GM21825 (cell line): ENCODE data around the gene GRAMD1C.
"Not testable (repeated sequence)": the region's sequence is repeated elsewhere in the genome, so short reads cannot be mapped to it uniquely, and the experiment has no call there.

Experiments
- ATAC-seq: cut with Tn5 transposase; IDR thresholded peaks from one replicate; pipeline ENCODE4 v1.9.1; 2021; ENCODE audit warnings: mild to moderate bottlenecking, moderate library complexity; ENCODE audit not compliant: unreplicated experiment

The GRAMD1C gene

GRCh38 chr3:113838631-113839209 is at the start of gene GRAMD1C:
Gene GRAMD1C (plus strand): TSS chr3:113838788. CDS start chr3:113838910, 122 bp downstream.
- peak; percentile 95 for ATAC-seq

- ATAC-seq = no peak
Observed at GRCh38 chr3:113791381-113791780, 47.2 kb upstream of the GRAMD1C start.

GRCh38 chr3:113794526-113794925 is 44.1 kb upstream of the GRAMD1C start:
- no peak for ATAC-seq

GRCh38 chr3:113795693-113796092 is 42.9 kb upstream of the GRAMD1C start:
- ATAC-seq = no peak

- peak; percentile 68 for ATAC-seq
Observed at GRCh38 chr3:113802795-113803455, 35.7 kb upstream of the GRAMD1C start.

GRCh38 chr3:113804661-113805060 is 33.9 kb upstream of the GRAMD1C start:
- peak; percentile 55 for ATAC-seq

- ATAC-seq = no peak
Observed at GRCh38 chr3:113805249-113805648, 33.3 kb upstream of the GRAMD1C start.

GRCh38 chr3:113812854-113813253 is 25.7 kb upstream of the GRAMD1C start:
- no peak for ATAC-seq

GRCh38 chr3:113819866-113820265 is 18.7 kb upstream of the GRAMD1C start:
- ATAC-seq = no peak

GRCh38 chr3:113825090-113825489 is 13.5 kb upstream of the GRAMD1C start:
- peak; percentile 67 for ATAC-seq

- ATAC-seq = peak; percentile 35
Observed at GRCh38 chr3:113828600-113828999, 10.0 kb upstream of the GRAMD1C start.

- ATAC-seq = no peak
Observed at GRCh38 chr3:113829576-113830354, 8.8 kb upstream of the GRAMD1C start.

GRCh38 chr3:113831103-113831355 is 7.6 kb upstream of the GRAMD1C start:
- ATAC-seq = no peak

GRCh38 chr3:113832477-113833164 is 6.0 kb upstream of the GRAMD1C start:
- peak; percentile 41 for ATAC-seq

- ATAC-seq = no peak
Observed at GRCh38 chr3:113834983-113835382, 3.6 kb upstream of the GRAMD1C start.

- no peak for ATAC-seq
Observed at GRCh38 chr3:113839551-113839950, 963 bp downstream of the GRAMD1C start.

GRCh38 chr3:113844622-113845222 is 6.1 kb downstream of the GRAMD1C start:
- no peak for ATAC-seq

- ATAC-seq = no peak
Observed at GRCh38 chr3:113847247-113847646, 8.7 kb downstream of the GRAMD1C start.

- no peak for ATAC-seq
Observed at GRCh38 chr3:113847664-113848461, 9.3 kb downstream of the GRAMD1C start.

- ATAC-seq = not testable (repeated sequence)
Observed at GRCh38 chr3:113849071-113849470, 10.5 kb downstream of the GRAMD1C start.
